ENCODE data around the gene FGF14.

Gene FGF14

DNA sequence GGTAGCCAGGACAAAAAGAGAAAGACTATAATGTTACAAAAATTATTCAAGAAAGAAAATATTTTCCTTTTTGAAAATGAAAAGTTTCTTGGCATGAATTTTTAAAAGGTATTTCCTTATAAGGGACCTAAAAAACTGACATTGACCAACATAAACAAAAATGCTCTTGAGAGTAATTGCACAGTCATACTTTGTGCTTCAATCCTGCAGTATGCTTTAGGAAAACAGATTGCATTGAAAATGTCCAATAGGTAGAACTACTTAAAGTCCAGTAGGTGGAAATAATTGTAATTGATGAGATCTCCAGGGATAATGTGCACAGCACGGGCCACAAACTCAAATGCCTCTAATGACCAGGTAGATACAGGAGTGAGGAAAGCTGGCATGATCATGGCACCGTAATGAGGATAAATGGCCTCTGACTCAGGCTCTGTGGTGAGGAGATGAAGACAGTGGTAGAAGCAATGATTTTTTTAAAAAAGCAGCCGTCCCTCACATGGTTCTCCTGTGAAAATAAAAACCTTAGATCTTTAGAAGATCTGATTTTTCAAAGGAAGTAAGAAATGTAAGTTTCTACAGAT lies 671.3 kb downstream of the FGF14 start:
- no peak overlapping the region for H3K27ac ChIP-seq (ENCODE audit: insufficient read depth, low read length, poor library complexity, severe bottlenecking)
- H3K36me3 ChIP-seq (ENCODE audit: control insufficient read depth, insufficient read depth, low read length) = no peaks in the 10 kb centered on the region
- no peak for DNase-seq
- no peaks in the 10 kb centered on the region for H3K9me3 ChIP-seq (ENCODE audit: control insufficient read depth, low read length)
- no peaks in the 10 kb centered on the region for H3K27me3 ChIP-seq (replicated peaks; ENCODE audit: control insufficient read depth, insufficient read depth, low read length, poor library complexity, severe bottlenecking)
- no peaks in the 10 kb centered on the region for H3K4me1 ChIP-seq (ENCODE audit: control insufficient read depth, insufficient read depth, low read length, poor library complexity, severe bottlenecking)
- no peak overlapping the region for H3K4me3 ChIP-seq (ENCODE audit: insufficient read depth, low read depth, low read length, poor library complexity, severe bottlenecking)

DNA sequence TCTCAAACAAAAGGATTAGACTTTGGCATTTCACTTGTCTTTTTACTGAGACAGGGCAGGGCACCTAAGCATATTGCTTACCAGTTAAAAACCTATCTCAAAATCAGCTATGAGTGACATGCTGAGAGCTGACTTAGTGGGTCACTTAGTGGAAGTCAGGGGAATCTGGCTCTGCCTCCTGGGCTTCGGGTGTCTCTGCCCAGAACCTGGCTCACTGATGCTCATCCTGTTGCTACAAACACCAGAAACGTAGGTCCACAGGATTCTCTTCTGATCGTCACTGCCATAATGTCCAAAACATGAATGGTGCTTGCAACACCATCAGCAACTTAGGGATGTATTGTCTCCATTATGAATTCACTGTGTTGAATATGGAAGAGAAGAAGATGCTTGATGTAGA lies 673.2 kb downstream of the FGF14 start:
- Histone ChIP-seq H3K27ac (ENCODE audit: insufficient read depth, low read length, poor library complexity, severe bottlenecking) (no peak overlapping the region), H3K27me3 (replicated peaks; ENCODE audit: control insufficient read depth, insufficient read depth, low read length, poor library complexity, severe bottlenecking) (no peaks in the 10 kb centered on the region), H3K36me3 (ENCODE audit: control insufficient read depth, insufficient read depth, low read length) (no peaks in the 10 kb centered on the region), H3K4me1 (ENCODE audit: control insufficient read depth, insufficient read depth, low read length, poor library complexity, severe bottlenecking) (no peaks in the 10 kb centered on the region), H3K4me3 (ENCODE audit: insufficient read depth, low read depth, low read length, poor library complexity, severe bottlenecking) (no peak overlapping the region), H3K9me3 (ENCODE audit: control insufficient read depth, low read length) (no peaks in the 10 kb centered on the region)
- no peak for DNase-seq

GRCh38 chr13:101728021-101728420 lies 673.8 kb downstream of the FGF14 start:
- no peak overlapping the region for H3K4me3 ChIP-seq (ENCODE audit: insufficient read depth, low read depth, low read length, poor library complexity, severe bottlenecking)
- no peaks in the 10 kb centered on the region for H3K9me3 ChIP-seq (ENCODE audit: control insufficient read depth, low read length)
- no peak for DNase-seq
- H3K27ac ChIP-seq (ENCODE audit: insufficient read depth, low read length, poor library complexity, severe bottlenecking) = no peak overlapping the region
- no peaks in the 10 kb centered on the region for H3K36me3 ChIP-seq (ENCODE audit: control insufficient read depth, insufficient read depth, low read length)
- H3K27me3 ChIP-seq (replicated peaks; ENCODE audit: control insufficient read depth, insufficient read depth, low read length, poor library complexity, severe bottlenecking) = no peaks in the 10 kb centered on the region
- no peaks in the 10 kb centered on the region for H3K4me1 ChIP-seq (ENCODE audit: control insufficient read depth, insufficient read depth, low read length, poor library complexity, severe bottlenecking)

DNA sequence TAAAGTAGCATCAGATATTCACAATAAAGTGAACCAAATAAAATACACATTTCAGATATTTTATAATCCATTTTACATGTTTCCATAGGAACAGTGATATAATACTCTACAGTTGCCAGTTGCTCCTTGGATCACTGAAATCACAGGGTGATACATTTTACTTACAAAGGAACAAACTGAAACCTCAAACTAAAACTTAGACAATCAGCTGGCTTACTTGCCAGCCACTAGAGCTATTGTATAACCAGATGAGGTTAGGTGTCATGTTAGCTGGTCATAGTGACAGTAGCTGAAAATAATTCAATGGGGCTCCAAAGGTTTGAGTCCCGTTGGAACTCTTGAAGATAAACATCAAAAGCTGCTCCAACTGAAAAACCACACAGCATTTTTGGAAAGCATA lies 674.7 kb downstream of the FGF14 start:
- H3K27ac ChIP-seq (ENCODE audit: insufficient read depth, low read length, poor library complexity, severe bottlenecking) = no peak overlapping the region
- no peak for DNase-seq
- H3K9me3 ChIP-seq (ENCODE audit: control insufficient read depth, low read length) = no peaks in the 10 kb centered on the region
- no peaks in the 10 kb centered on the region for H3K4me1 ChIP-seq (ENCODE audit: control insufficient read depth, insufficient read depth, low read length, poor library complexity, severe bottlenecking)
- no peaks in the 10 kb centered on the region for H3K27me3 ChIP-seq (replicated peaks; ENCODE audit: control insufficient read depth, insufficient read depth, low read length, poor library complexity, severe bottlenecking)
- no peaks in the 10 kb centered on the region for H3K36me3 ChIP-seq (ENCODE audit: control insufficient read depth, insufficient read depth, low read length)
- no peak overlapping the region for H3K4me3 ChIP-seq (ENCODE audit: insufficient read depth, low read depth, low read length, poor library complexity, severe bottlenecking)

DNA sequence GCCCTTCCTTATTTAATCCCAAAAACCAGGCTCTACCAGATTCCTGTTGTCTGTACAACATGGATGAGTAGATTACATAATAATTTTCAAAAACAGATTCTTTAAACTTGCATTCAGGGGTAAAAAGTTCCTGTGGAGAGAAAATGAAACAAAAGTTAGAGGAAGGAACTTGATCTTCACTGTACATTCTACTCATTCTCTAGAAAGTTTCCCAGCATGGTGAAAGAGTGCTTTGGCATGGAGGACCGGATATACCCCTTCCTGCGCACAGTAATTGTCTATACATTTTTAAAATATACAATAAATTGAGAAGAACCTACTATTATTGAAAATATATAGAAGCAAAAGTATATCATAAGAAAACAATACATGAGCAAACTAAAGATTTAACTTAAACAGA lies 675.2 kb downstream of the FGF14 start:
- H3K4me1 ChIP-seq (ENCODE audit: control insufficient read depth, insufficient read depth, low read length, poor library complexity, severe bottlenecking) = no peaks in the 10 kb centered on the region
- no peak overlapping the region for H3K27ac ChIP-seq (ENCODE audit: insufficient read depth, low read length, poor library complexity, severe bottlenecking)
- no peaks in the 10 kb centered on the region for H3K9me3 ChIP-seq (ENCODE audit: control insufficient read depth, low read length)
- H3K4me3 ChIP-seq (ENCODE audit: insufficient read depth, low read depth, low read length, poor library complexity, severe bottlenecking) = no peak overlapping the region
- no peaks in the 10 kb centered on the region for H3K36me3 ChIP-seq (ENCODE audit: control insufficient read depth, insufficient read depth, low read length)
- no peaks in the 10 kb centered on the region for H3K27me3 ChIP-seq (replicated peaks; ENCODE audit: control insufficient read depth, insufficient read depth, low read length, poor library complexity, severe bottlenecking)
- DNase-seq = no peak

- Histone ChIP-seq H3K4me3 (ENCODE audit: insufficient read depth, low read depth, low read length, poor library complexity, severe bottlenecking) (no peak overlapping the region), H3K4me1 (ENCODE audit: control insufficient read depth, insufficient read depth, low read length, poor library complexity, severe bottlenecking) (no peaks in the 10 kb centered on the region), H3K9me3 (ENCODE audit: control insufficient read depth, low read length) (no peaks in the 10 kb centered on the region), H3K36me3 (ENCODE audit: control insufficient read depth, insufficient read depth, low read length) (no peaks in the 10 kb centered on the region), H3K27ac (ENCODE audit: insufficient read depth, low read length, poor library complexity, severe bottlenecking) (no peak overlapping the region), H3K27me3 (replicated peaks; ENCODE audit: control insufficient read depth, insufficient read depth, low read length, poor library complexity, severe bottlenecking) (no peaks in the 10 kb centered on the region)
- no peak for DNase-seq
These were observed 683.4 kb downstream of the FGF14 start for GRCh38 chr13:101718496-101718895.

DNA sequence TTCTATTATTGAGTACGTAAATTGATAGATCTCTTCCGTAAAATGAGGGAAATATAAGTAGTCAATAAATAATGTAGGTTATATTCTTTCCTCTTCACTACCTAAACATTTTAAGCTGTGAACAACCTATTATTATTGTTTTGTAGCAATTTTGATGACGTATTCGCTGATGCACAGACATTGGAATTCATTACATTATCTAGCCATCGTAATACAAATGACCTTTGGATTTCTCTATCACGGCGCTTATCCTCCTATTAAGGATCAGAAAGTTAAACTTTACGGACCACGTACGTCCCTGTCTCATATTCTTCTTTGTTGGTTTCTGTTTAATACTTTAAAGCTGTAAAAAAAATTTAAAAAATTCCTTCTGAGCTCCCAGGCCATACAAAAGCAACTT lies 684.5 kb downstream of the FGF14 start:
- Histone ChIP-seq H3K36me3 (ENCODE audit: control insufficient read depth, insufficient read depth, low read length) (no peaks in the 10 kb centered on the region), H3K9me3 (ENCODE audit: control insufficient read depth, low read length) (no peaks in the 10 kb centered on the region), H3K4me1 (ENCODE audit: control insufficient read depth, insufficient read depth, low read length, poor library complexity, severe bottlenecking) (no peaks in the 10 kb centered on the region), H3K4me3 (ENCODE audit: insufficient read depth, low read depth, low read length, poor library complexity, severe bottlenecking) (no peak overlapping the region), H3K27me3 (replicated peaks; ENCODE audit: control insufficient read depth, insufficient read depth, low read length, poor library complexity, severe bottlenecking) (no peaks in the 10 kb centered on the region), H3K27ac (ENCODE audit: insufficient read depth, low read length, poor library complexity, severe bottlenecking) (no peak overlapping the region)
- no peak for DNase-seq

DNA sequence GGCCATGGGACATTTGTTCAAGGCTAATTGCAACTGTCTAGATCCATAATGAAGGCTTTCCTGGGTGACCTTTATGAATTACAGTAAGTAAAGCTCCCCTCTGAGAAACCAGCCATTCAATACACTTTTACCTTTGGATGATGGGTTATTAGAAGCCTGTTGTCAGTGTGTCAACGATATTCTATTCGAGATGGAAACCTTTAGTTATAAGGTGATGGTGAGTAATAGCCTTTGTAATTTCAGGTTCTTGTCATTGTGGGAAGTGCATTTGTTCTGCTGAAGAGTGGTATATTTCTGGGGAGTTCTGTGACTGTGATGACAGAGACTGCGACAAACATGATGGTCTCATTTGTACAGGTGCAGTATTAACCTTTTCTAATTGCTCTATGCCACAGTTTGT lies 687.7 kb downstream of the FGF14 start:
- Histone ChIP-seq H3K4me1 (ENCODE audit: control insufficient read depth, insufficient read depth, low read length, poor library complexity, severe bottlenecking) (no peaks in the 10 kb centered on the region), H3K27me3 (replicated peaks; ENCODE audit: control insufficient read depth, insufficient read depth, low read length, poor library complexity, severe bottlenecking) (no peaks in the 10 kb centered on the region), H3K27ac (ENCODE audit: insufficient read depth, low read length, poor library complexity, severe bottlenecking) (no peak overlapping the region), H3K4me3 (ENCODE audit: insufficient read depth, low read depth, low read length, poor library complexity, severe bottlenecking) (no peak overlapping the region), H3K36me3 (ENCODE audit: control insufficient read depth, insufficient read depth, low read length) (no peaks in the 10 kb centered on the region), H3K9me3 (ENCODE audit: control insufficient read depth, low read length) (no peaks in the 10 kb centered on the region)
- DNase-seq = no peak

DNA sequence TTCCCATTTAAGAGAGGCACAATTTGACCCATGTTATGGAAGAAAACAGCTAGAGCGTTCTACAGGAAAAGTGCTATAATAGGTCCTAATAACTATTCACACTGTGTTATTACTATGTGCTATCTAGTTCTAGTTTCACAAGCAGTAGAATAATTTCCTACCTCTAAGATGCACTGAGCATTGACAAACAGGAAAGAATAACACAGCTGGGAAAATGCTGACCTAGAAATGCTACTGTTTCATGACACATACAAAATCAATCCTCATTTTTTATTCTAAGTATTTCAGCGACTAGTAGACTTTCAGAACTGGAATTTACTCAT lies 689.9 kb downstream of the FGF14 start:
- no peaks in the 10 kb centered on the region for H3K9me3 ChIP-seq (ENCODE audit: control insufficient read depth, low read length)
- no peaks in the 10 kb centered on the region for H3K4me1 ChIP-seq (ENCODE audit: control insufficient read depth, insufficient read depth, low read length, poor library complexity, severe bottlenecking)
- no peak overlapping the region for H3K4me3 ChIP-seq (ENCODE audit: insufficient read depth, low read depth, low read length, poor library complexity, severe bottlenecking)
- DNase-seq = no peak
- H3K27ac ChIP-seq (ENCODE audit: insufficient read depth, low read length, poor library complexity, severe bottlenecking) = no peak overlapping the region
- H3K36me3 ChIP-seq (ENCODE audit: control insufficient read depth, insufficient read depth, low read length) = no peaks in the 10 kb centered on the region
- H3K27me3 ChIP-seq (replicated peaks; ENCODE audit: control insufficient read depth, insufficient read depth, low read length, poor library complexity, severe bottlenecking) = no peaks in the 10 kb centered on the region

DNA sequence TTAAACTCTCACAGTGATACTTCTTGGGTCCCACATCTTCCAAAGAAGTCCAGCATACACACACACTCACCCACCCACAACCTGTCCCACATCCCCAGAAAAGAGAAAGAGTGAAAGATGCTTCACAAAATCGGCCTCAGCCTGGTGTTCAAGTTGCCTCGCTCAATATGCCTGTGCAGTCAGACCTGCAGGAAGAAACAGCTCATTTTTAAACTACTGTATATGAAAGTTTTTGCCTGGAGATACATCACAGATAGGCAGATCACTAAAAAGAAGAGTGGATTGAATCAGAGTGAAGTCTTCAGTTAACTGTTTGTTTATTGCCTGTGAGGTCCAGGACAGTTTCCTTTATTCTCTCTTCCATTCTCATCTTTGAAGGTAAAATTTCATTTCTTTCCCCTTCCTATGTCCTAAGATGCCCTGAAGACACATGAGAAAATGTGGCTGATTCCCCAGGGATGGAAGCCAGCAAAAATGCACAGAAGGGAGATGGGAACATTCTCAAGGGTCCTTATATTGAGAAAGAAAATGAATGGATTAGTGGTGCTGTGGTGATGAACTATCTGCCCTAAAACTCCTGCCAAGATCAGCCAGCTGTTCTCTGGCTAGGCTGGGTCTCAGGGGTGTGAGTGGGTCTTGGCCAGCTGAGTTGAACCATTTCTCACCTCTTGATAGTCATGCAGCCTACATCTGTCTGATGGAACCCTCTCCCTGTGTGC lies 690.4 kb downstream of the FGF14 start:
- no peaks in the 10 kb centered on the region for H3K9me3 ChIP-seq (ENCODE audit: control insufficient read depth, low read length)
- H3K27ac ChIP-seq (ENCODE audit: insufficient read depth, low read length, poor library complexity, severe bottlenecking) = no peak overlapping the region
- H3K27me3 ChIP-seq (replicated peaks; ENCODE audit: control insufficient read depth, insufficient read depth, low read length, poor library complexity, severe bottlenecking) = no peaks in the 10 kb centered on the region
- H3K36me3 ChIP-seq (ENCODE audit: control insufficient read depth, insufficient read depth, low read length) = no peaks in the 10 kb centered on the region
- H3K4me3 ChIP-seq (ENCODE audit: insufficient read depth, low read depth, low read length, poor library complexity, severe bottlenecking) = no peak overlapping the region
- no peak for DNase-seq
- no peaks in the 10 kb centered on the region for H3K4me1 ChIP-seq (ENCODE audit: control insufficient read depth, insufficient read depth, low read length, poor library complexity, severe bottlenecking)

Data from effector memory CD4-positive, alpha-beta T cell (primary cell).